ENCODE results near the gene OBSCN. TPM values are rescaled to one million over a fixed set of nuclear protein-coding genes. Genes with fewer than 3 reads are reported as not detected.
A peak's percentile ranks its signal among the peaks of the same experiment; 100 is the strongest.

OBSCN gene
- total and polyA plus RNA-seq, 2 of the 13 experiments (the other 11 are each of a cell fraction or from before 2014, with no cell fraction given), result 0.20 TPM

DNA sequence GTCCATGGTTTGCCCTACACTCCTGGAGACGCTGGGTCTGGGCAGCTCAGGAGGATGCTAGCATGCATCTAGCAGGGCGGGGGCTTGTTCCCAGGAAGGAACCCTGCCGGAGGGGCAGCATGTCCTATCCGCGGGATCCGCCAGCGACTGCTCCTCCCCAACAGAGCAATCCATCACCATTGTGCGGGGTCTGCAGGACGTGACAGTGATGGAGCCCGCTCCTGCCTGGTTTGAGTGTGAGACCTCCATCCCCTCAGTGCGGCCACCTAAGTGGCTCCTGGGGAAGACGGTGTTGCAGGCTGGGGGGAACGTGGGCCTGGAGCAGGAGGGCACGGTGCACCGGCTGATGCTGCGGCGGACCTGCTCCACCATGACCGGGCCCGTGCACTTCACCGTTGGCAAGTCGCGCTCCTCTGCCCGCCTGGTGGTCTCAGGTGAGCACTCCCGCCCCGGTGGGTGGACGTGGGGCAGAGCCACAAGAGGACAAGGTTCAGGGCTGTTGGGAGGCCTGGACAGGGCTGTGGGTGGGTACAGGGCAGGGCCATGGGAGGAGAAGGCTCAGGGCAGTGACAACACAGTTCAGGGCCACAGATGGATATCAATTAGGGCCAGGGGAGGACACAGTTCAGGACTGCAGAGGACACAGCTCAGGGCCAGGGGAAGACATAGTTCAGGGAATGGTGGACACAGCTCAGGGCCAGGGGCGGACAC lies 71.3 kb downstream of the OBSCN start (continued):
- TF ChIP-seq NONO (IDR thresholded peaks at IDR 0.05) (no peak), NONO (CRISPR knock-in tag; conservative IDR thresholded peaks at IDR 0.05) (no peak), ONECUT2 (CRISPR knock-in tag; IDR thresholded peaks at IDR 0.05) (no peak), GATAD1 (CRISPR knock-in tag; IDR thresholded peaks at IDR 0.05) (no peak), ZBTB1 (CRISPR knock-in tag; IDR thresholded peaks at IDR 0.05; ENCODE audit: borderline replicate concordance) (no peak), PITX1 (CRISPR knock-in tag; IDR thresholded peaks at IDR 0.05) (0 out of 2 replicates have a peak, but pooled peaks have one; percentile 22), TCF12 (IDR thresholded peaks at IDR 0.05) (no peak), TCF12 (CRISPR knock-in tag; IDR thresholded peaks at IDR 0.05) (no peak), ZNF337 (CRISPR knock-in tag; IDR thresholded peaks at IDR 0.05; ENCODE audit: borderline replicate concordance, low read depth) (no peak)
- TF ChIP-seq, protein P1, sequence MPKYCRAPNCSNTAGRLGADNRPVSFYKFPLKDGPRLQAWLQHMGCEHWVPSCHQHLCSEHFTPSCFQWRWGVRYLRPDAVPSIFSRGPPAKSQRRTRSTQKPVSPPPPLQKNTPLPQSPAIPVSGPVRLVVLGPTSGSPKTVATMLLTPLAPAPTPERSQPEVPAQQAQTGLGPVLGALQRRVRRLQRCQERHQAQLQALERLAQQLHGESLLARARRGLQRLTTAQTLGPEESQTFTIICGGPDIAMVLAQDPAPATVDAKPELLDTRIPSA (CRISPR knock-in tag; IDR thresholded peaks at IDR 0.05; ENCODE audit: borderline replicate concordance), result no peak
- TF ChIP-seq, protein P2, sequence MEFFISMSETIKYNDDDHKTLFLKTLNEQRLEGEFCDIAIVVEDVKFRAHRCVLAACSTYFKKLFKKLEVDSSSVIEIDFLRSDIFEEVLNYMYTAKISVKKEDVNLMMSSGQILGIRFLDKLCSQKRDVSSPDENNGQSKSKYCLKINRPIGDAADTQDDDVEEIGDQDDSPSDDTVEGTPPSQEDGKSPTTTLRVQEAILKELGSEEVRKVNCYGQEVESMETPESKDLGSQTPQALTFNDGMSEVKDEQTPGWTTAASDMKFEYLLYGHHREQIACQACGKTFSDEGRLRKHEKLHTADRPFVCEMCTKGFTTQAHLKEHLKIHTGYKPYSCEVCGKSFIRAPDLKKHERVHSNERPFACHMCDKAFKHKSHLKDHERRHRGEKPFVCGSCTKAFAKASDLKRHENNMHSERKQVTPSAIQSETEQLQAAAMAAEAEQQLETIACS (CRISPR knock-in tag; IDR thresholded peaks at IDR 0.05), result no peak
- TF ChIP-seq, protein P3, sequence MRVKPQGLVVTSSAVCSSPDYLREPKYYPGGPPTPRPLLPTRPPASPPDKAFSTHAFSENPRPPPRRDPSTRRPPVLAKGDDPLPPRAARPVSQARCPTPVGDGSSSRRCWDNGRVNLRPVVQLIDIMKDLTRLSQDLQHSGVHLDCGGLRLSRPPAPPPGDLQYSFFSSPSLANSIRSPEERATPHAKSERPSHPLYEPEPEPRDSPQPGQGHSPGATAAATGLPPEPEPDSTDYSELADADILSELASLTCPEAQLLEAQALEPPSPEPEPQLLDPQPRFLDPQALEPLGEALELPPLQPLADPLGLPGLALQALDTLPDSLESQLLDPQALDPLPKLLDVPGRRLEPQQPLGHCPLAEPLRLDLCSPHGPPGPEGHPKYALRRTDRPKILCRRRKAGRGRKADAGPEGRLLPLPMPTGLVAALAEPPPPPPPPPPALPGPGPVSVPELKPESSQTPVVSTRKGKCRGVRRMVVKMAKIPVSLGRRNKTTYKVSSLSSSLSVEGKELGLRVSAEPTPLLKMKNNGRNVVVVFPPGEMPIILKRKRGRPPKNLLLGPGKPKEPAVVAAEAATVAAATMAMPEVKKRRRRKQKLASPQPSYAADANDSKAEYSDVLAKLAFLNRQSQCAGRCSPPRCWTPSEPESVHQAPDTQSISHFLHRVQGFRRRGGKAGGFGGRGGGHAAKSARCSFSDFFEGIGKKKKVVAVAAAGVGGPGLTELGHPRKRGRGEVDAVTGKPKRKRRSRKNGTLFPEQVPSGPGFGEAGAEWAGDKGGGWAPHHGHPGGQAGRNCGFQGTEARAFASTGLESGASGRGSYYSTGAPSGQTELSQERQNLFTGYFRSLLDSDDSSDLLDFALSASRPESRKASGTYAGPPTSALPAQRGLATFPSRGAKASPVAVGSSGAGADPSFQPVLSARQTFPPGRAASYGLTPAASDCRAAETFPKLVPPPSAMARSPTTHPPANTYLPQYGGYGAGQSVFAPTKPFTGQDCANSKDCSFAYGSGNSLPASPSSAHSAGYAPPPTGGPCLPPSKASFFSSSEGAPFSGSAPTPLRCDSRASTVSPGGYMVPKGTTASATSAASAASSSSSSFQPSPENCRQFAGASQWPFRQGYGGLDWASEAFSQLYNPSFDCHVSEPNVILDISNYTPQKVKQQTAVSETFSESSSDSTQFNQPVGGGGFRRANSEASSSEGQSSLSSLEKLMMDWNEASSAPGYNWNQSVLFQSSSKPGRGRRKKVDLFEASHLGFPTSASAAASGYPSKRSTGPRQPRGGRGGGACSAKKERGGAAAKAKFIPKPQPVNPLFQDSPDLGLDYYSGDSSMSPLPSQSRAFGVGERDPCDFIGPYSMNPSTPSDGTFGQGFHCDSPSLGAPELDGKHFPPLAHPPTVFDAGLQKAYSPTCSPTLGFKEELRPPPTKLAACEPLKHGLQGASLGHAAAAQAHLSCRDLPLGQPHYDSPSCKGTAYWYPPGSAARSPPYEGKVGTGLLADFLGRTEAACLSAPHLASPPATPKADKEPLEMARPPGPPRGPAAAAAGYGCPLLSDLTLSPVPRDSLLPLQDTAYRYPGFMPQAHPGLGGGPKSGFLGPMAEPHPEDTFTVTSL (CRISPR knock-in tag; IDR thresholded peaks at IDR 0.05; ENCODE audit: borderline replicate concordance), result no peak
- TF ChIP-seq, protein P4, sequence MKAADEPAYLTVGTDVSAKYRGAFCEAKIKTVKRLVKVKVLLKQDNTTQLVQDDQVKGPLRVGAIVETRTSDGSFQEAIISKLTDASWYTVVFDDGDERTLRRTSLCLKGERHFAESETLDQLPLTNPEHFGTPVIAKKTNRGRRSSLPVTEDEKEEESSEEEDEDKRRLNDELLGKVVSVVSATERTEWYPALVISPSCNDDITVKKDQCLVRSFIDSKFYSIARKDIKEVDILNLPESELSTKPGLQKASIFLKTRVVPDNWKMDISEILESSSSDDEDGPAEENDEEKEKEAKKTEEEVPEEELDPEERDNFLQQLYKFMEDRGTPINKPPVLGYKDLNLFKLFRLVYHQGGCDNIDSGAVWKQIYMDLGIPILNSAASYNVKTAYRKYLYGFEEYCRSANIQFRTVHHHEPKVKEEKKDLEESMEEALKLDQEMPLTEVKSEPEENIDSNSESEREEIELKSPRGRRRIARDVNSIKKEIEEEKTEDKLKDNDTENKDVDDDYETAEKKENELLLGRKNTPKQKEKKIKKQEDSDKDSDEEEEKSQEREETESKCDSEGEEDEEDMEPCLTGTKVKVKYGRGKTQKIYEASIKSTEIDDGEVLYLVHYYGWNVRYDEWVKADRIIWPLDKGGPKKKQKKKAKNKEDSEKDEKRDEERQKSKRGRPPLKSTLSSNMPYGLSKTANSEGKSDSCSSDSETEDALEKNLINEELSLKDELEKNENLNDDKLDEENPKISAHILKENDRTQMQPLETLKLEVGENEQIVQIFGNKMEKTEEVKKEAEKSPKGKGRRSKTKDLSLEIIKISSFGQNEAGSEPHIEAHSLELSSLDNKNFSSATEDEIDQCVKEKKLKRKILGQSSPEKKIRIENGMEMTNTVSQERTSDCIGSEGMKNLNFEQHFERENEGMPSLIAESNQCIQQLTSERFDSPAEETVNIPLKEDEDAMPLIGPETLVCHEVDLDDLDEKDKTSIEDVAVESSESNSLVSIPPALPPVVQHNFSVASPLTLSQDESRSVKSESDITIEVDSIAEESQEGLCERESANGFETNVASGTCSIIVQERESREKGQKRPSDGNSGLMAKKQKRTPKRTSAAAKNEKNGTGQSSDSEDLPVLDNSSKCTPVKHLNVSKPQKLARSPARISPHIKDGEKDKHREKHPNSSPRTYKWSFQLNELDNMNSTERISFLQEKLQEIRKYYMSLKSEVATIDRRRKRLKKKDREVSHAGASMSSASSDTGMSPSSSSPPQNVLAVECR (CRISPR knock-in tag; IDR thresholded peaks at IDR 0.05; ENCODE audit: borderline replicate concordance), result no peak
